ENCODE results near the gene APMAP.
"Not testable (repeated sequence)": the region's sequence is repeated elsewhere in the genome, so short reads cannot be mapped to it uniquely, and the experiment has no call there.

The APMAP gene

DNA sequence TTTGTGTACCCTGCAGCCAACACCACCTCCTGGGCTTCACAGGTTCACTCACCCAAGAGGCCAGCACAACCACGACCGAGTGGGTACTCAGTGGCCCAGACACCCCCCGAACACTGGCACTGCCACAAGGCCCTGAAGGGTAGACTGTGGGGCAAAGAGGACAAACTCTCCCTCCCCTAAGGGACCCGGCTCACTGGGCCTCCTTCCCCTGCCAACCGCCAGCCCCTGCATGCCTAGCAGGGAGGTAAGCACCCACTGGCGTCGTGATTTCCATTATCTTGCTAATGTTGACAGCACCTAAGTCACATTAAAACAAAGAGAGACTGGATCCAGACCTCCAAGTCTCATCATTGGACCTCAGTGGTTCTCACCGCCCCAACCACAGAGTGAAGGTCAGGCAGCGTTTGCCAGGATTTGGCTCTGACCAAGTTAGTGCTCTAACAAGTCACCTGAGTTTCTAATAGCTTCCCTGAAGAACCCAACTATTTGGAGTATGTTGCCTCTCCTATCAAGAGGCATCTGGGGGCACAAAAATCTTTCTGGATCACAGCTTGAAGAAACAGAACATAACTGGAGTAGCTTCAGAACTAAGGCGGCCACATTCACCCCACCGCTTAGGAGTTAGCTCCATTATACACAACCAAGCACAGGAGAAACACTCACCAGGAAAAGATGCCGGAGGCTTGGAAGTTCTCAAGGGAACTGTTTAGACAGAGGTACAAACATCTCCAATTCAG lies 14.0 kb upstream of the APMAP start:
- DNase-seq (ENCODE audit: low read depth): no peak

DNA sequence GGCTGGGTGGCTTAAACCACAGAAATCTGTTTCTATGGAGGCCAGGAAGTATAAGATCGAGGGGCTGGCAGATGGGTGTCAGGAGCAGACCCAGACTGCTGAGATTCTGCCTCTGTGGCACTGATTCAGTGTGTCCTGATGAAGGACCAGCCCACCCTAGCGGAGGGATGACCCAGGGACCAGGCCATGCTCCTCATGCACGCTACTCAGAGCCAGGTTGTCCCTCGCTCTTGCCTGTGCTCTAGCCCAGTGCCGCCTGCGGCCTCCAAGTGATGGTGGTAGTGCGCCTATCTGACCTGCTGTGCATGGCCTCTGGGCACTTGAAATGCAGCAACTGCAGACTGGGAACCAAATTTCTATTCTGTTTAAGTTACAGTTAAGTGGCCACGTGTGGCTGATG lies 13.1 kb upstream of the APMAP start:
- DNase-seq (ENCODE audit: low read depth): no peak

DNA sequence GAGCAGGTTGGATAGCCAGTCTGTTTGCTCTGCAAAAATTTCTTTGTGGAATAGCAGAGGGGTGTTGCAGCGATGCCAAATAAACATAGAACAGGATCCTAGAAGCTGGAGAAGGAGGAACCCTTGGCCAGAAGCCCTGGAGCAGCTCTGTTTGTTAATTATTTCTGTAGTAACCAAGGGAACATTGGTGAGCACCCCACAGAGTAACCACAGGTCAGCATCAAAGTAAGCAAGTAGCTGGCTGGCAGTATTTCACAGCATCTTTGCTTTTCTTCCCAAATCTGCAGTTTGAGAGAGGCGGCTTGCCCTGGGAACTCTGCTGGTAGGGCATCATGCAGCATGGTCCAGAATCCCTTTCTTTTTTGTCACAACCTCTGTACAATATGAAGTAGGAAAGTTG lies 12.7 kb upstream of the APMAP start:
- DNase-seq (ENCODE audit: low read depth): no peak

DNA sequence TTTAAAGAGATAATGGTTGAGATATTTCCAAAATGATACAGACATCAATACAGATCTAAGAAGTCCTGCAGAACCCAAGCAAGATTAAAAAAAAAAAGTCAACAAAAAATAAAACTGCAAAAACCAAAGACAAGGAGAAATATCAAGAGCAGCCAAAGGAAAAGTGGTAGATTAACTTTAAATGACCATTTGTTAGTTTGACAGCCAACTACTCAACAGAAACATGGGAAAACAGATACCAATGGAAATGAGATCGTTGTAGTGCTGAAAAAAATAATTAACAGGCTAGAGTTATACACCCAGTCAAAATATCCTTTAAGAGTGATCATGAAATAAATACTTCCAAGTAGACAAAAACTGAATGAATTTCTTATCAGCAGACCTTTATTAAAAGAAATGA lies 10.5 kb upstream of the APMAP start:
- DNase-seq (ENCODE audit: low read depth): no peak

DNA sequence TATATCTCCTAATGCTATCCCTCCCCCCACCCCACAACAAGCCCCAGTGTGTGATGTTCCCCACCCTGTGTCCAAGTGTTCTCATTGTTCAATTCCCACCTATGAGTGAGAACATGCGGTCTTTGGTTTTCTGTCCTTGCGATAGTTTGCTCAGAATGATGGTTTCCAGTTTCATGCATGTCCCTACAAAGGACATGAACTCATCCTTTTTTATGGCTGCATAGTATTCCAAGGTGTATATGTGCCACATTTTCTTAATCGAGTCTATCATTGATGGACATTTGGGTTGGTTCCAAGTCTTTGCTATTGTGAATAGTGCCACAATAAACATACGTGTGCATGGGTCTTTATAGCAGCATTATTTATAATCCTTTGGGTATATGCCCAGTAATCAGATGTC lies 8.8 kb upstream of the APMAP start:
- not testable (repeated sequence) for DNase-seq (ENCODE audit: low read depth)

DNA sequence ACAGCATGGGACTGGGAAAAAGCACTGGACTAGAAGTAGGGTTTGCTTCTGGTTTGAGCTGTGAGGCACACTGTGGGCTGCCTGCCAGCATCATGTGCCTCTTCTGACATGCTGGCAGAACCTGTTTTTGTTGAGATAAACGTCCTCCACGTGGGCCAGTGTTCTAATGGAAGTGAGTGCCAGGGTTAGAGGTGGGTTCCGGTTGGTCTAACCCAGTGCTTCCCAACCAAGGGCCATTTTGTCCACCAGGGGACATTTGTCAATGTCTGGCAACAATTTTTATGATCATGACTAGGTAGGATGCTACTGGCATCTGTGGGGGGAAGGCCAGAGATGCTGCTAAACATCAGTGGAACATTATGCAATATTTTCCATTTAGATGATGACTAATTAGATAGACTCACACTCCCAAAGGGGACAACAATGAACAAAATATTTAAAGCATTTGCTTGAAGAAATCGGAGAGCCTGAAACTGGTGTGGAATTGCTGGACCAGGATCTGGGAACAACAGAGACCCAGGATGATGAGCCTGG lies 7.8 kb upstream of the APMAP start:
- DNase-seq (ENCODE audit: low read depth): no peak

DNA sequence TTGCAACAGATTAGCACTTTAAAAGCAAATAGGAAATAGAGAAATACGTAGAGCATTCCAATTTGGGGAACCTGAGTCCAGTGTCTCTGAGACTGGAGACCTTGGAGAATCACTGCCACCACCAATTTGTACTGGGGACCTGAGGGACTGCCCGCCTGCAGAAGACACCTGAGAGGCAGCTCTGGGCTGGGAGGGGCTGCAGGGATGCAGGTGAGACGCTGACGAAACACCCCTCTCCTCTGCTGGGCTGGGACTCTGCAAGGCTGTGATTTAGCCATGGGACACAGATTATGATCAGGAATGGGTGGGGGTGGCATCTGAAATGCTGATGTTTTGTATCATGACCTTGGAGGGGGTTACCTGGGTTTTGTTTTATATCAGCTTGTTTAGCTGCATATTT lies 7.0 kb upstream of the APMAP start:
- no peak for DNase-seq (ENCODE audit: low read depth)

DNA sequence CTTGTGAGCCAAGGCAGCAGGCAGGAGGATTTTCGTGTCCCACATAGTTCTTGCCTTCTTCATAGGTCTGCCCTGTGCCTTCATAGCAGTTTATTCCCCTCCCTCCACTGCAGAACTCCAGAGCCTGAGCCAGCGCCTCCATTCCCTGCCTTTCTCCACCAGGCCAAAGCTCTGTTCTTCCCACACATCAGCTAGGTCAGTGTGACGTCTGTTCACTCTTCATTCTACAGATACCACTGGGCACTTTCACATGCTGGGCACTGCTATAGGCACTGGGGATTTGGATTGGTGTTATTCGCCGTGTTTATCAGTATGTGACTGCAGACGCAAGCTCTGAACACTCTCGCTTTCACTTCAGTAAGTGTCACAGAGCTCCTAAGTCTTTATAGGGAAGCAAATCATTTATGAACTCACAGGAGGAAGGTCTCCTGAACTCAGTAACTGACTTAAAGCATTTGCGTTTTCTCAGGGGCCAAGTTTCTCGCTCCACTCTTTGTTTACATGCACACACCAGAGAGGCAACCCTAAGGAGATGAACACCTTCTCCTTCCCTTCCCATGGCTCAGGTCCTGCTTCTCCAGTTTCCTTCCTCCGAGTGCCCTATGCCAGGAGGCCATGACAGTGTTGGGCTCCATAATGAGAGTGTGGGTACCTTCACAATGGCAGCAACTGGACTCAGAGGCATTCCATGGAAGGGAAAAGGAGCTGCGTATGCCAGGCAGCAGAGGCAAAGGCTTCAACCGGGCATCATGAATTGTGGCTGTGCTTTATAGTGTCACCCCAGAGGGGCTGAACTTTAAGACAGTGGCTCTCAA lies 6.3 kb upstream of the APMAP start:
- no peak for DNase-seq (ENCODE audit: low read depth)

DNA sequence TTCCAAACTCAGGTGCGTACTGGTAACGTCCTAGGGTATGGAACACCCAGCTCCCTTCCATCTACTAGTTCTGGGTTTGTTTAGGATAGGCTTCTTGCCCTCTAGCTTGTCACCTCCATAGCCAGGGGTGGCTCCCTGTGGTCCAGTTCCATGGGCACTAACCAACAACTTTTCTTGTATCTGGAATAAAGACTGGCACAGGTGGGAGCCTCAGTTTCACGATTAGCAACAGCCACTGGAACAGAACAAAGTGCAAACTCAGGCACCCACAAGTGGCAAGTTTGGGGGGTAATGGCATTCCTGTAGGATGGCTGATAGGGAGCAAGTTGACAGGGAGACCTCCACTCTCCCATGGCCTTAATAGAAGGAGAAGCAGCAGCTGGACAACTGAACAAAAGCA lies 5.6 kb upstream of the APMAP start:
- DNase-seq (ENCODE audit: low read depth): no peak

DNA sequence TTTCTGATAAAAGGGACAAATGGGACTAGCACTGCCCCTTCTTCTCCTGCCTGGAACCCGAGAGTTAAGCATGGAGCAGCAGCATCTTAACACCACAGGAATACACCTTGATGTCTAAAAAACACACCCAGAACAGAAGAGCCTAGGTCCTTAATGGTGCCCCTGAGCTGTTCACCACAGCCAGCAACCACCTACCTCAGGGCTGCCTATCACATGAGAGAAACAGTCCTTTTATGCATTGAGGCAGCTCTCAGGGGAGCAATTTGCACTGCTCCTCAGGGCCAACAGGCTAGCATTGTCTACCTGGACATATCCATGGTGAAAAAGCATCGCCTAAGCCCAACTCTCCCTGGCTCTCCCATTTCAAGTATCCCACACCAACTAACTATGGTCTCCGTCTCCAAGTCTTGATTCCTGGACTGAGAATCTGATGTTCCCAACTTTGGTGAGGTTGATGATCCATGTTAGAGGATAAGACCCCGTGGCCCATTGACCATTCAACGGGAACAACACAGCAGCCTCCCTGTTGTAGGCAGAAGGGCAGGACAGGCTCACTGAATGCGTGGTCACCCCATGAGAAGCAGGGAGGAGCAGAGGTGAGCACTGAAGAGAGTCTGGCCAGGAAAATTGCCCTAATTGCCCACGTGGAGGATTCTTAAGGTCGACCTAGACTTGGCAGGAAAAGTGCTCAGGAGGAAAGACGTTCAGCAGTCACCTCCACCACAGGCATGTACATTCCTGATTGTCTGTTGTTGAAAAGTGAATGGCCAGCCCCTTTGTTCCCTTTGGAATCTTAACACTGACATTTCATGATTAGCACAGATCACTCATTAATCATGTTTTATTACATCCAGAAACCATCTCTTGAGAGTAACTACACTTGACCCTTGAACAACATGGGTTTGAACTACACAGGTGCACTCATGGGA lies 4.2 kb upstream of the APMAP start:
- no peak for DNase-seq (ENCODE audit: low read depth)

DNA sequence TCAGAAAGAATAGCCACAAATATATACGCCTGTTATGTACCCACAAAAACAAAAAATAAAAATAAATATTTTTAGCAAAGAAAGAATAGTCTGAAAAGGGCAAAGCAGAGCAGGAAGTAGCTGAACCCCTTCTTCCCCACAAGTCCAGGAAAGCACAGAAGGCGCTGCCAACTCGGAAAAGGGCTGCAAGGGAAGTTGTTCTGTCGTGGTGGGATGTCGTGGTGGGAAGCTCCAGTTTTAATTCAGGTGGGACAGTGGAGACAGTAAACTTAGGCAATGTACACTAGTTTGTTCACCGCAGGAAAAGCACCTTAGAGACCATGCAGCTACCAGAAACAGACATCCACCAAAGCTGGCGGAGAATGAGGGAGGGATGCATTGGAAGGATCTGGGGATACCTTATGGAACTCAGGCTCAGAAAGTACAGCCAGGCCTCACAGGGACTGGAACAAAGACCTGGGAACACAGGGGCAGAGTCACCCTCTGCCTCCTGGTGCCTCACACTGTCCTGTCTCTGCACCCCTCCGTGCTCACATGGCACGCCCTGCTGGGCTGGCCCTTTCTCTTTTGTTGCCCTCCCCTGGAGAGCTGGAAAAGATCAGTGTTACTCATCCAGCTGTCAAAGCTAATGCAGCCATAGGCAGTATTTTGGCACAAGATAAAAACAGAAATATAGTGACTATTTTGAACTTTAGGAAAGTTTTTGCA lies 3.3 kb upstream of the APMAP start:
- no peak for DNase-seq (ENCODE audit: low read depth)

DNA sequence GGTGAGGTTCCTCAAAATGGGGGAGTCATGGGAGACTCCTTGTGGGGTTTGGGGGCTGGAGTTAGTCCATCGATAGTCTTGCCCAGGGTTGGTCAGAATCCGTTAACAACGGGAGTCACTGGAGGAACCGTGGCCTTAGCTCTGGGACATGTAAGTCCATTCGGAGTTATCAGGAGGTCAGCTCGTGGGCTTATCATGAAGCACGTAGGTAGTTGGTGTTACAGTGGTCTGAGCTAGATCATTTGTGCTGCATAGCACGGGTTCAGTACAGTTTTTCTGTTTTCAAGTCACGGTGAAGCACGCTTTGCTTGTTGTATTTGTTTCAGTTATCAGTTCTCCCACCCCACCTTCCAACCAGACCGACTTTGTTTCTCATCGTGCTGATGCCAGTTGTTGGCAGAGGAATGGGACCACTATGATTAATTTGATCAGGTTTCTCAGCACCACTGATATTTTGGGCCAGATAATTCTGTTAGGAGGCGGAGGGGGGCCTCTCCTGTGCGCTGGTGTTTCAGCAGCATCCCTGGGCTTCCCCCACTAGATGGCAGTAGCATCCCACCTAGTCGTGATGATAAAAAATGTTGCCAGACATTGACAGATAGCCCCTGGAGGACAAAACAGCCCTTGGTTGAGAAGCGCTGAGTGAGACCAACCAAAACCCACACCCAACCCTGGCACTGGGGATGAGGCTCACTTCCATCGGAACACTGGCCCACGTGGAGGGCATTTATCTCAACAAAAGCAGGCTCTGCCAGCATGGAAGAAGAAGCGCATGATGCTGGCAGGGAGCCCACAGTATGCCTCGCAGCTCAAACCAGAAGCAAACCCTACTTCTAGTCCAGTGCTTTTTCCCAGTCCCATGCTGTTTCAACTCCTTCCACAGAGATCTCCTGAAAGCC lies 2.2 kb upstream of the APMAP start:
- DNase-seq (ENCODE audit: low read depth): peak; percentile 65

DNA sequence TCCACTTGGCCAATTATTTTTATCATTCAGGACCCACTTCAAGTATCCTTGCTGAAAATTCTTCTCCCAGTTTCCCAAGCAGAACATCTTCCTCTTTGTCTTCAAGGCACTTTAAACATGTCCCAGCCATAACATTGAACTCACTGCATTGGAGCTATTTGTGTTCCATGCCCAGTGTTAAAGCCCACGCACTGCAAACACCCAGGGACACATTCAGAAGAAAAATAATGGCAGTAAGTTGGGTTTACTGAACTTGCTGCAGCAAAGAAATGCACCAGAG lies 1.6 kb upstream of the APMAP start:
- no peak for DNase-seq (ENCODE audit: low read depth)

DNA sequence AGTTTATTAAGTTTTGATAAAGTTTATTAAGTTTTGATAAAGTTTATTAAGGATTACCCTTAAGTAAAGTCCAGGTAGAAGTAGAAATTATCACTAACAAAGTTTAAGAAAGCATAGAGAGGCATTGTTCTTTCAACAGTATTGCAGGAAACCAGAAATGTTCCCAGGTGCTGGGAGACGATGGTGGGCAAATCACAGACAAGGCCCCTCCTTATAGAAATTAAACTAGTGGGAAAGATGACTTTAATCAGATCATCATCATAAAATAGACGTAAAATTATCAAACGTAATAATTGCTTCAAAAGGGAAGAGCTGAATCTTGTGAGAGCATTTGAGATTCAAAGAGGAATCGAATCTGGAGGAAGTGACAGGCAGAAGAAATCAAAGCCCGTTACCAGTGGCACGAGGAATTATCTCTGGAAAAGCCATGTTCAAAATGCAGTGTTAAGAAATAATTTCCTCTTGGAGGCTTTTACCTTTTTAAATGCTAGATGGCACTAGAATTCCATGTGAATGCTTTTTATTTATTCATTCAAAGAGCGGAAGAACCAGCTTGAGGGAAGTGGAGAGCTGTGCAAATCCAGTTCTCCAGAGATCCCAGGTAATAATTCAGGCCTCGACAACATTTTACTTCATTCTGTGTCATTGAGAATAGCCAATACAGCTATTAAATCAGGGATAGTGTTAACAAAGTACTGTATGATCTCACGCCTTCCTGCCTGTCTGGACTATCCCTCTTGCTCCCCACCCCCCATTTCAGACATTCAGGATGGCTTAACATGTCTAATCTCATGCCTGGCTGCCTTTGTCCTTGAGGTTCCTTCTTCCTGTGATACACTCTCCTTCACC lies 1.0 kb upstream of the APMAP start:
- DNase-seq (ENCODE audit: low read depth): no peak

DNA sequence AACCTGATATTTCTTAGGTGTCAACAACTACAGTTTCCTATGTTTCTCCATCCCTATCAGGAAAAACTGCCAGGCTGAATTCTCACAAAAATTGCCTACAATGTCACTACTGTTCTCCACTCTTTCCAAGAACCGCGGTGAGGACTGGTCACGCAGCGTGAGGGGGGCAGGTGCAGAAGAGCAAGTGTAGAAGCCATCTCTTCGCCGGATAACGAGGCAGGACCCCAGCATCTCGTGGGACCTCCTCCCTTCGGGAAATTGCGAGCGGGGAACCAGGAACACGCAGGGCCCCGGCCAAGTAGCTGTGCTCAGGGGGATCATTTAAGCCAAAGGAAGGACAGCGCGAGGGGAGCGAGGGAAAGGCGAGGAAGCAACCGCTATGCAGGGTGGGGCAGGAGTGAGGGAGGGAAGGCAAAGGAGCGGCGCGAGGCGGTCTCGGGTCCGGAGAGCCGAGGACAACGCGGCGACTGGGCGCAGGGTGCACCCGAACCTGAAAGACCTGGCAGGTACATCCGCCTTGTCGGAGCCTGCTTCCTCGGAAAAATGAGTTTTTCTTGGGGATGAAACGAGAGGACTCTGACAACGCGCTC lies 559 bp downstream of the APMAP start:
- no peak for DNase-seq (ENCODE audit: low read depth)

DNA sequence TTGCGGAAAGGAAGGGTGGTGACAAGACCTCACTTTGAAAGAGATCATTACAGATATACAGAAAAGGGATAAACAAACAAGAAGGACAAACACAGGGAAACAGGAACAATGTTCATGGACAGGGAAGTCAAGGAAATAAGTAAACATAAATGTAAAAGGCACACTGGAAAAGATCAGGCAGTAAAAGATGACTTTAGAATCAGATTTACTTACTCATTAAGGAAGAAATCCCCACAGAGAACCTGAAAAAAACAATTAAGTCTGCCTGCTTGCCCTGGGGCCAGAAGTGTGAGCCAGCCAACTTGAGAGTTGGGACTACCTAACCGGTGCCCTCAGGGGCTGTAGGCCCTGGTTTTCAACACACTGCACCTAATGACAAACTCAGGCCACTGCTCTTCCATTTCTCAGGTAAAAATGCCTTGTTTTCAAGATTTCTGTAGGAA lies 1.7 kb downstream of the APMAP start:
- DNase-seq (ENCODE audit: low read depth): no peak

DNA sequence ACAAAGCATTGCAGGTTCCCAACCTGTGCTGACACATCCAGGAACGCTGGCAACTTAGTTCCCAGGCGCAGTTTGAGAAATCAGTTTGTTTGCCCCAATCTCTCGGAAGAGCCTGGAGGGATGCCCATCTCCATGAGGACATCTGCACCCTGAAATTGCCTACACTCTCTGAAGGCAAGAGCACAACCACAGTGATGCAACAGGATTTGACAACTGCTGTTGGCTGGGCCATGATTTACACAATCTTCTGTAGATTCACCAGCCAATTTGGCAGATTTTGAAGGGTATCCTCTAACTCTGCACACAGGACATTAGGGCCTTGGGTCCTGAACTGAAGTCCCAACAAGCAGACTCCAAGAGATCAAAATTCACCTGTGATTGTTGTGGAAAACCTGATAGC lies 3.4 kb downstream of the APMAP start:
- DNase-seq (ENCODE audit: low read depth): no peak

DNA sequence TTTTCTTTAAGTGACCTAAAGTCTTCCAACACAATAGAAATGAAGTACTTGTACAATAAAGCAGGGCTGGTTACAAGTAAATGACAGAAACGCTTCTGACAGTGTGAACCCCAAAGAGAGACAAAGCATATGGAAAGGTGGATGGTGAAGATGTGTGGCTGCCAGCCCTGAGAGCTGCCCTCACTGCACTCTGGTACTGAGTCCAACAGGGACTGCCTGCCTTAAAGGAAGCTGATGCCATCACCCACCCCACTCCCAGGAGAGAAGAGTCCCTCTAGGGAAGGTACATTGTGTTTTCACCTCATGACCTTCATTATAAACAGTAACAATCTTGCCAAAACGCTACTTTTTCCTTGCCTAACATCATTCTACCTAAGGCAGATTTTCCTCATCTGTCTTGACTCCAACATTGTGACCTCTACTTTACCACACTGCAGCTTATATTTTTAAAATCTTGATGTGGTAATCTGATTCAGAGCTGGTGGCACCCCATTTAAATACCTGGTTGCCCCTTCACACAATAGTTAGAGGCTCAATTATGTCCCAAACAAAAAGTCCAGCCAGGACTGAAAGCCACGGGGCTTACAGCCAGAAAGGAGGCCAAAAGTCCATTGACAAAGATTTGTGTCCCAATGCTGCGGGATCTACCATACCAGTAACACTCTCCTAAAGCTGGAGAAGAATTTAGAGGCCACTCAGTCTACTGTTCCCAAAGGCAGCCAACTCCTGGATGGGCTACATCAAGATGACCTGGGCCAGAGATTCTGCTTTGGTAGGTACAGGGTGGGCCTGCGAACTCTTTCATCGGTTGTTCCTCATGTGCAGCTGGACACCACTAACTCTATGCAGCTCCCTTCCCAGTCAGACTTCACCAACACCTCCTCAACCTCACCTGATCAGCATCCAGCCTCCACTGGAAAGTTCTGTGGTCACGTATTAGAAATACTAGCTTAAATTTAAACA lies 4.4 kb downstream of the APMAP start:
- no peak for DNase-seq (ENCODE audit: low read depth)

Data from stimulated activated CD8-positive, alpha-beta memory T cell treated with anti-CD3 and anti-CD28 coated beads, Interleukin-7, amount 100 ng/mL, for 24 hours (primary cell).